ENCODE data around the gene MRPL52.

MRPL52 gene

GRCh38 chr14:22883173-22883976 lies 53.7 kb downstream of the MRPL52 start, which contains the start of gene REM2:
REM2 (plus strand) TSS chr14:22883222; CDS start chr14:22883288, 66 bp downstream.
- peak; percentile 25 for DNase-seq (ENCODE audit: low spot score)

- no peak for DNase-seq (ENCODE audit: low spot score)
Measured at GRCh38 chr14:22884076-22884737, 54.5 kb downstream of the MRPL52 start.

Measured in cerebellar cortex (tissue), 1 donor.